Putamen (tissue), 1 donor: Measurements from ENCODE around the gene LCN1.

Experiments used
- DNase-seq: peaks from one replicate; pipeline ENCODE4 v3.0.0-alpha.2; 2016; ENCODE audit warnings: low spot score

The LCN1 gene

DNA sequence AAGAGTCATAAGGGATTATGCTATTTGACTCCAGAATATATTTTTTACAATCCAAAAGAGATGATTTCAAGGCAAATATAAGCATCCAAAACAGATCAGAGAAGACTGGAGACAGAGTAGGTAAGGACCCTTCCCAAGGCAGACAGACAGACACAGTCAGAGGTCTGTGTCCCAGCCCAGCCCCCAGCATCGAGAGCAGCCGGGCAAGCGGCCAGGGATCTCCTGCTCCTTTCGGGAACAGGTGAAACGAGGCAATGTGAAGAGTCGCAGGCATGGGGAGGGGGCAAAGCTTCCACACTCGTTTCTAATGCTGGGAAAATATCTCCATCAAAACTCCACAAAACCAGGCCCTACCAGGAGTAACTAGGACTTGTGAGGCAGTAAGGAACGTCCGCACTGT, 46.1 kb downstream of the LCN1 start:
- DNase-seq, result no peak

DNA sequence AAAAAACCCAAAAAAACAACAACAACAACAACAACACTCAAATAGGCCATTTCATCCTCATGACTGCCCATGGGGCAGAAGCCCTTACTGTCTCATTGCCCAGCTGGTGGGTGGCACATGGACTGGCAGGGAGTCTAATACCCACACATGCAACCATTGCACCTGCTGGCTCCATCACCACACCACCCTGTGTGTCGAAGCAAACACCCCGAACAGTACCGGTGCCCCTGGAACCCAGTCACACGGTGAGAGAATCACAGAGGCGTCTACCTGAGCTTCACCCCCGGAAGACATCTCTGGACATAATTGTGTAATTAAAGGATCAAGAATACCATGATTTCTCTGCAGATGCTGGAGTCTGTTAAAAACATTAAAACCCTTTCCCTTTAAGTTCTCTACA, 46.8 kb downstream of the LCN1 start:
- no peak for DNase-seq

DNA sequence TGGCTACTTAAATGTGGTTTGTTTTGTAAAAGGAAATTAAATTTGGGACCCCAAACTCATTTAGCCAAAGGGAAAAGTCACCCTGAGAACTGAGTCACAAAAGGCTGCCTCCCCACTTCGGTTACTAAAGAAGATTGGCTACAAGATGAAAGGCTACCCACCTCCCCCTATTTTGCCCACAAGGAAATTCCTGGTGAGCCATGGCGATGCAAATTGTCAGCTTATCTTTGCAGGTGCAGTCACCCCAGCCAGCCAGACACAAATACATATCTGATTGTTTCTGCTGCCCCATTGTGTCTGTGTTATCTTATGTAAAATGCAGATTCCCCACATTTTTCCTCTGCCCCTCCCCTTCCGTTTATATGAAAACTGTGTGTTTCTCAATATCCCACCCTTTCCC, 49.2 kb downstream of the LCN1 start:
- no peak for DNase-seq

DNA sequence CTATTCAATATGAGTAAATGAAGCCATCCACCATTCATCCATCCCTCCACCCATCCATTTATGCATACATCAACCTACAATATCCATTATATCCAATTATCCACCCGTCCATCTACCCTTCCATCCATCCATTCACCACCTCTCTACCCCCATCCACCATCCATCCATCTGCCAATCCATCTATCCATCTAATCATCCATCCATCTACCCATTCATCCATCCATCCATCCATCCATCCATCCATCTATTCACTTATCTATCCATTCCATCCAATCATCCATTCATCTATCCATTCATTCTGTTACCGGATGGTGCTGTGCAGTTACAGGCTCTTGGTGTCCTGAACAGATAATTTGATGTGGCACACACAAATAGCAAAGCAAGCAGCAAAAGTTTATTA, 51.0 kb downstream of the LCN1 start:
- no peak for DNase-seq

DNA sequence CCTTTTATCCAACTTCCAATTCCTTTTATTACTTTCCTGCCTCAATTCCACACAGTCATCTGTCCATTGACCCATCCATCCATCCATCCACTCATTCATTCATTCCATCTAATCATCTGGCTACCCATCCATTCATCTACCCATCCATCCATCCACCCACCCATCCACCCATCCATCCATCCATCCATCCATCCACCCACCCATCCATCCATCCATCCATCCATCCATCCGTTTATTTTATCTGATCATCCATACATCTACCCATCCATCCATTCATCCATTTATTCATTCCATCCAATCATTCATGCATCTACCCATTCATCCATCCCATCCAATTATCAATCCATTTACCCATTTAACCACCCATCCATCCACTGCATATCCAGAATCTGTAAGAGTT, 51.9 kb downstream of the LCN1 start:
- no peak for DNase-seq

DNA sequence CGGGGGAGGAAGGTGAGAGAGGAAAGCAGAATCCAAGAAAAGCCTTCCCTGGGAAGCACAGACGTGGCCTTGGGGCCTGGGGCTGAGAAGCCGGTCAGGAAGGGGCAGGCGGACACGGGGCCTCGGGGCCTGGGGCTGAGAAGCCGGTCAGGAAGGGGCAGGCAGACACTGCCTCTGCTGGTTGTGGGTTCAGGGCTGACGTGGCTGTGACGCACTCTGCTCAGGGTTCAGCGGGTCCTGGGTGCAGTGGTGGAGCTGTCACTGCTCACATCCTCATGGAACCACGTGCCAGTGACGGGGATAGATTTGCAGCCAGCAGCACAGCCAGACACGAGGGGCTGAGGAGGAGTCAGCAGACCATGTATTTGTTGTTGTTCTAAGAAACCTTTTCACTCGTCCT, 53.1 kb downstream of the LCN1 start:
- DNase-seq, result no peak

DNA sequence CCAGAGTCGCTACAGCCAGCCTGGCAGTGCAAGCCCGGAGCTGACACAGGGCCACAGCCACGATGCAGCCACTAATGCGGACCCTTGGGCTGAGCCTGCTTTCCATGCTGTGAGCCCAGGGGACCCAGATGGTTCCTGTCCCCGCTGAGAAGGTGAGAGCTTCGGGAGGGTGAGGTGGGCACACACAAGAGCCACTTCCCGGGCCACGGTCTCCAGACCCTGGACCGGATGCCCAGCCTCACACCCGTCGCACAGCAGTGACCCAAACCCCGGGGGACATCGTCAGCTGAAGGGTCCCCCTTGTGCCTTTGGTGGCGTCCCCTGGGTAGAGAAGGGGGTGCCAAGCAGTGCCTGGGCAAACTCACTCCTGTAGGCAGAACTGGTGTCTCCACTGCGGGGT, 53.7 kb downstream of the LCN1 start:
- no peak for DNase-seq
